Activated CD8-positive, alpha-beta memory T cell treated with anti-CD3 and anti-CD28 coated beads for 36 hours (primary cell): ENCODE results near the gene ZNF518B. TPM values are rescaled to one million over a fixed set of nuclear protein-coding genes. Genes with fewer than 3 reads are reported as not detected.

Experiments
- CTCF ChIA-PET: fragments of 350-600 bp; sonication (Branson Sonifier 250); formaldehyde crosslinking; loops from one replicate; lab custom pipeline; 2021; ENCODE audit warnings: antibody characterized with exemption; lab: Charles Lee
- POLR2A ChIA-PET: fragments of 350-600 bp; sonication (Branson Sonifier 250); formaldehyde crosslinking; loops from one replicate; lab custom pipeline; 2021; ENCODE audit warnings: antibody characterized with exemption; lab: Charles Lee
- total RNA-seq, 2 experiments: library from RNA; stranded (reverse); gene quantifications; one replicate each; pipeline ENCODE4 v1.2.3, GENCODE V29; 2021

ZNF518B gene
- total RNA-seq, 2 experiments from 2014 or later: 13.0 to 18.4 TPM

DNA sequence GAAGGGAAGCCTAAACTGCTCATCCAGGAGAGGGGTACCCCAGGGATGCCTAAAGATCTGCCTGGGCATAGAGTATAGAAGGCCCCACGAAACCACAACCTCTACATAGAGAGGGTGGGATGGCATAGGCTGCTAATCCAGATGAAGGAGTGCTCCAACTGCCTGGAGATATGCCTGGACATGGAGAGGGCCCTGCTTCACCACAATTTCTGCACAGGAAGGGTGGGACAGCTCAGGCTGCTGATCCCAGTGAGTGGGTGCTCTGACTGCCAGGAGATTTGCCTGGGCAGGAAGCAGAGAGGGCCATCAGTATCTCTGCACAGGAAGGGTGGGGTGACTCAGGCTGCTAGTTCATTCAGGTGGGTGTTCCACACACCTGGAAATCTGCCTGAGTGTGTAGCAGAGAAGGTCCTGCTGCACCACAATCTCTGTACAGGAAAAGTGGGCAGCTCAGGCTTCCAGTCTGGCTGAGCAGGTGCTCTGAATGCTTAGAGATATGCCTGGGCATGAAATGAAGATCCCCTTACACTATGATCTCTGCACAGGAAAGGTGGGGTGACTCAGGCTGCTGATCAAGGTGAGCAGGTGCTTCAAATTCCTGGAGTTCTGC lies 61.1 kb downstream of the ZNF518B start:
- CTCF ChIA-PET: interaction anchor here (0.8 kb wide), 1 partner anchor 235 kb away, joined by 3 read pairs; no protein-coding TSS in a partner anchor
- POLR2A ChIA-PET: no interaction called here

Other genes with a start within 250 kb of the ZNF518B start
- under 1 TPM; 0.06 to 0.13 TPM for gene CLNK, start 227.3 kb upstream of the ZNF518B start, total RNA-seq